GM12878 (cell line): ENCODE results near the gene SPARC. TPM values are rescaled to one million over a fixed set of nuclear protein-coding genes. Genes with fewer than 3 reads are reported as not detected.
"Not testable (repeated sequence)": the region's sequence is repeated elsewhere in the genome, so short reads cannot be mapped to it uniquely, and the experiment has no call there.

Experiments used
- ATAC-seq: fragments of 200-7000 bp; cut with Tn5 transposase; 3 replicates; pipeline ENCODE4 v1.9.1; 2020; ENCODE audit warnings: mild to moderate bottlenecking, moderate library complexity
- BruUV-seq: library from RNA; stranded (reverse); fragments of 400-500 nt; replicated peaks from 2 replicates; lab custom pipeline; 2021; lab: Mats Ljungman, UMichigan
- CTCF ChIA-PET: fragments of 300-600 bp; sonication (Branson Sonifier 250); formaldehyde crosslinking; extraction: SDS; loops from one replicate; lab custom pipeline; 2021; ENCODE audit warnings: inconsistent platforms; lab: Yijun Ruan, JAX
- POLR2A ChIA-PET: fragments of 350-600 bp; formaldehyde crosslinking; extraction: SDS; loops from one replicate; lab custom pipeline; 2021; ENCODE audit warnings: inconsistent platforms; lab: Charles Lee
- RAD21 ChIA-PET: fragments of 300-600 bp; sonication (Branson Sonifier 250); formaldehyde crosslinking; loops from one replicate; lab custom pipeline; 2023; ENCODE audit warnings: antibody characterized with exemption; ENCODE audit not compliant: unreplicated experiment; lab: Charles Lee
- SMC1A ChIA-PET: fragments of 300-600 bp; sonication (Branson Sonifier 250); formaldehyde crosslinking; loops from one replicate; lab custom pipeline; 2023; ENCODE audit not compliant: unreplicated experiment, uncharacterized antibody; lab: Charles Lee
- DNase-seq: peaks from one replicate; pipeline ENCODE4 v3.0.0-alpha.2; 2011; ENCODE audit warnings: low read depth, low spot score
- FAIRE-seq: peaks from 3 replicates; lab custom pipeline; 2011; peaks lifted over from hg19 to GRCh38; lab: Jason Lieb, UNC
- H2AFZ ChIP-seq: 2 replicates; pipeline ENCODE4 v1.6.0; 2011; ENCODE audit warnings: low read depth, low read length, control low read depth; ENCODE audit not compliant: control insufficient read depth
- H3K27ac ChIP-seq: 2 replicates; pipeline ENCODE4 v1.5.1; 2011; ENCODE audit warnings: control low read depth; ENCODE audit not compliant: control insufficient read depth, insufficient read depth
- H3K27me3 ChIP-seq, 2 experiments: replicated peaks in 1 of 2; 2 replicates each; pipeline versions ENCODE4 v1.6.0 to v1.6.1; 2011; ENCODE audit warnings: low read length in 1 of 2; ENCODE audit not compliant: control insufficient read depth in 2 of 2, insufficient read depth in 2 of 2
- H3K36me3 ChIP-seq, 2 experiments: 2 replicates each; pipeline ENCODE4 v1.5.1; 2011; ENCODE audit warnings: low read length in 1 of 2; ENCODE audit not compliant: control insufficient read depth in 2 of 2, insufficient read depth in 2 of 2
- H3K4me1 ChIP-seq: 2 replicates; pipeline ENCODE4 v1.6.1; 2011; ENCODE audit warnings: mild to moderate bottlenecking, low read length, moderate library complexity, mixed read lengths; ENCODE audit not compliant: control insufficient read depth, insufficient read depth
- H3K4me2 ChIP-seq: 2 replicates; pipeline ENCODE4 v1.6.0; 2011; ENCODE audit warnings: control low read depth; ENCODE audit not compliant: control insufficient read depth, insufficient read depth
- H3K4me3 ChIP-seq: fragments of 200-600 bp; sonication (generic); 2 replicates; pipeline ENCODE4 v1.5.1; 2016
- H3K79me2 ChIP-seq: 2 replicates; pipeline ENCODE4 v1.6.0; 2011; ENCODE audit warnings: low read length; ENCODE audit not compliant: control insufficient read depth, insufficient read depth
- H3K9ac ChIP-seq: 2 replicates; pipeline ENCODE4 v1.8.0; 2011; ENCODE audit warnings: low read length, control low read depth, mixed read lengths; ENCODE audit not compliant: control insufficient read depth, insufficient read depth
- H3K9me3 ChIP-seq: replicated peaks from 3 replicates; pipeline ENCODE4 v1.5.1; 2011; ENCODE audit warnings: mild to moderate bottlenecking, low read length; ENCODE audit not compliant: control insufficient read depth, insufficient read depth
- H4K20me1 ChIP-seq: 2 replicates; pipeline ENCODE4 v1.6.0; 2011; ENCODE audit not compliant: control insufficient read depth, insufficient read depth
- CREB1 ChIP-seq: IDR thresholded peaks from 2 replicates; pipeline ENCODE4 v1.6.1; 2012; ENCODE audit warnings: low read depth, mild to moderate bottlenecking, inconsistent platforms
- HCFC1 ChIP-seq: fragments of 150-350 bp; IDR thresholded peaks from 2 replicates; pipeline ENCODE4 v1.6.1; 2014; ENCODE audit warnings: low read length
- HDGF ChIP-seq: fragments of 450-650 bp; IDR thresholded peaks from 2 replicates; pipeline ENCODE4 v1.6.1; 2016; ENCODE audit warnings: antibody characterized with exemption
- PML ChIP-seq: IDR thresholded peaks from 2 replicates; pipeline ENCODE4 v1.6.1; 2012; ENCODE audit warnings: low read length, inconsistent platforms
- SMC3 ChIP-seq: IDR thresholded peaks from 2 replicates; pipeline ENCODE4 v1.6.1; 2011; ENCODE audit warnings: low read length, improper control_type of control experiment, borderline replicate concordance
- TCF12 ChIP-seq: IDR thresholded peaks from 2 replicates; pipeline ENCODE4 v1.6.1; 2011; ENCODE audit warnings: low read depth, mild to moderate bottlenecking, low read length
- ZNF622 ChIP-seq: fragments of 450-650 bp; IDR thresholded peaks from 2 replicates; pipeline ENCODE4 v1.6.1; 2017; ENCODE audit warnings: mild to moderate bottlenecking, inconsistent platforms
- ZZZ3 ChIP-seq: IDR thresholded peaks from 2 replicates; pipeline ENCODE4 v1.6.1; 2011; ENCODE audit warnings: low read depth; ENCODE audit not compliant: control insufficient read depth, insufficient read length
- WGBS: methylation state at CpG from one replicate; pipeline ENCODE4 v1.1.6; 2016; ENCODE audit warnings: low lambda C conversion rate; ENCODE audit not compliant: insufficient replicate concordance, insufficient coverage; ENCODE audit errors: missing lambda C conversion rate; 5-methylcytosine and 5-hydroxymethylcytosine counted together
- in situ Hi-C: fragments of 300-500 bp; cut with MboI; formaldehyde crosslinking; loops from 9 replicates; pipeline ENCODE4 v1.14.3; 2018; ENCODE audit warnings: mixed read lengths
- intact Hi-C: fragments of 100-400 bp; cut with micrococcal nuclease; formaldehyde crosslinking; loops from one replicate; pipeline ENCODE4 v1.14.2; 2022; ENCODE audit not compliant: unreplicated experiment
- polyA plus RNA-seq, 11 experiments: library from polyadenylated mRNA; depleted of rRNA in 4 of 11; unstranded in 6 of 11; stranded (reverse) in 5 of 11; fragments of >200 nt; fragmentation: Nextera tagmentation in 4 of 11; fragmentation: Illumina TruSeq in 1 of 11; extraction: Ambion mirVana in 4 of 11; extraction: Trizol in 1 of 11; gene quantifications; 1 replicate in 1 of 11; 2 replicates in 10 of 11; pipeline versions ENCODE4 v1.2.1 to v1.2.3, GENCODE V29; 2011 to 2016; ENCODE audit warnings: inconsistent platforms in 2 of 11, missing spikeins in 2 of 11, low read depth in 1 of 11
- total RNA-seq, 4 experiments: library from RNA; depleted of rRNA in 3 of 4; stranded (reverse); fragments of >200 nt in 3 of 4; fragmentation: Illumina TruSeq in 1 of 4; extraction: Trizol in 1 of 4; gene quantifications; 2 replicates each; pipeline versions ENCODE4 v1.2.1 to v1.2.3, GENCODE V29; 2013 to 2021

Gene SPARC
- total and polyA plus RNA-seq, 10 of the 15 experiments (the other 5 are each of a cell fraction or from before 2014, with no cell fraction given): 29.6 to 154 (median 57.0) TPM

DNA sequence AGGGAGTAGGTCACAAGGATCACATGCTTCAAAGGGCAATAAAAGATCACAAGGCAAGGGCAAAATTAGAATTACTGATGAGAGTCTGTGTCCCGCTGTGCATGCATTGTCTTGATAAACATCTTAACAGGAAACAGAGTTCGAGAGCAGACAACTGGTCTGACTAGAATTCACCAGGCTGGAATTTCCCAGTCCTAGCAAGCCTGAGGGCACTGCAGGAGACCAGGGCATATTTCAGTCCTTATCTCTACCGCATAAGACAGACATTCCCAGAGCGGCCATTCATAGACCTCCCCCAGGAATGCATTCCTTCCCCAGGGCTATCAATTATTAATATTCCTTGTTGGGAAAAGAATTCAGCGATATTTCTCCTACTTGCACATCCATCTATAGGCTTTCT is 42.9 kb upstream of the SPARC start:
- ATAC-seq, H4K20me1 ChIP-seq, DNase-seq, H3K9ac ChIP-seq, H3K4me2 ChIP-seq, H3K79me2 ChIP-seq, H3K4me1 ChIP-seq, H3K27me3 ChIP-seq, H2AFZ ChIP-seq, H3K36me3 ChIP-seq, POLR2A ChIA-PET, H3K9me3 ChIP-seq, RAD21 ChIA-PET, intact Hi-C loops, H3K4me3 ChIP-seq, CTCF ChIA-PET, in situ Hi-C loops, FAIRE-seq, H3K27ac ChIP-seq, SMC1A ChIA-PET: not testable (repeated sequence)
- TSS peak; percentile 51 for BruUV-seq
- 86% methylated on average over 5 of the region's 5 CpGs for WGBS

- in situ Hi-C loops (no loop called here), intact Hi-C loops (loop anchor here (5.0 kb wide), 1 partner anchor 47 kb away; no protein-coding TSS in a partner anchor)
- POLR2A ChIA-PET: interaction anchor here (5.8 kb wide), 1 partner anchor 17 kb away, joined by 36 read pairs; no protein-coding TSS in a partner anchor
- no peak overlapping the region for H2AFZ ChIP-seq
- H3K79me2 ChIP-seq: no peaks in the 10 kb centered on the region
- FAIRE-seq (no peak), ATAC-seq (no peak), DNase-seq (no peak)
- H3K9ac ChIP-seq: no peak overlapping the region
- H3K4me3 ChIP-seq: no peak overlapping the region
- H3K9me3 ChIP-seq: no peaks in the 10 kb centered on the region
- H3K27ac ChIP-seq: no peak overlapping the region
- peaks cover 45% of the 10 kb centered on the region for H3K4me1 ChIP-seq
- H3K27me3 ChIP-seq: no peaks in the 10 kb centered on the region
- CTCF ChIA-PET: interaction anchor here (1.9 to 13.7 kb wide), 2 partner anchors 15 to 65 kb away, joined by 6 to 294 read pairs; no protein-coding TSS in a partner anchor
- SMC1A ChIA-PET: interaction anchor here (7.0 to 10.5 kb wide), 2 partner anchors 14 to 62 kb away, joined by 154 to 256 read pairs; no protein-coding TSS in a partner anchor
- RAD21 ChIA-PET: no interaction called here
- H3K36me3 ChIP-seq: no peaks in the 10 kb centered on the region
- no peaks in the 10 kb centered on the region for H4K20me1 ChIP-seq
- no peak overlapping the region for H3K4me2 ChIP-seq
- BruUV-seq: no TSS peak
- 100% methylated on average over 2 of the region's 2 CpGs for WGBS
- TF ChIP-seq HCFC1: no peak
- TF ChIP-seq ZNF622: no peak
- no peak for TF ChIP-seq TCF12
- no peak for TF ChIP-seq SMC3
- no peak for TF ChIP-seq ZZZ3
- TF ChIP-seq CREB1: no peak
- TF ChIP-seq PML: no peak
- TF ChIP-seq HDGF: no peak
These were observed 37.6 kb upstream of the SPARC start for GRCh38 chr5:151724360-151724759.
